Testis (tissue), 3 donors: Measurements from ENCODE around the gene FRMD5. TPM values are rescaled to one million over a fixed set of nuclear protein-coding genes. Genes with fewer than 3 reads are reported as not detected.
"Not testable (repeated sequence)": the region's sequence is repeated elsewhere in the genome, so short reads cannot be mapped to it uniquely, and the experiment has no call there.

Source experiments
- DNase-seq: peaks from one replicate; pipeline ENCODE4 v3.0.0-alpha.2; 2019
- H3K27ac ChIP-seq, 2 donors: fragments of 200-600 bp; sonication (generic); one replicate each; pipeline ENCODE4 v1.5.1; 2019
- H3K27me3 ChIP-seq: fragments of 200-600 bp; sonication (generic); one replicate; pipeline ENCODE4 v1.5.1; 2019
- H3K36me3 ChIP-seq: fragments of 200-600 bp; sonication (generic); one replicate; pipeline ENCODE4 v1.5.1; 2017; ENCODE audit warnings: low read depth; ENCODE audit errors: missing control alignments
- H3K4me1 ChIP-seq: fragments of 200-600 bp; sonication (generic); one replicate; pipeline ENCODE4 v1.5.1; 2019
- H3K4me3 ChIP-seq, 2 donors: fragments of 200-600 bp; sonication (generic); one replicate each; pipeline ENCODE4 v1.5.1; 2017 to 2019
- H3K9me3 ChIP-seq: fragments of 200-600 bp; sonication (generic); one replicate; pipeline ENCODE4 v1.5.1; 2017
- CTCF ChIP-seq, 3 experiments: fragments of 450-650 bp in 2 of 3; fragments of 200-600 bp in 1 of 3; sonication (generic) in 1 of 3; IDR thresholded peaks; one replicate each; pipeline ENCODE4 v1.5.1; 2016 to 2019; ENCODE audit warnings: antibody characterized with exemption in 3 of 3, mild to moderate bottlenecking in 2 of 3, moderate library complexity in 1 of 3
- POLR2A ChIP-seq: fragments of 450-650 bp; IDR thresholded peaks from one replicate; pipeline ENCODE4 v1.6.1; 2017; ENCODE audit warnings: antibody characterized with exemption, mild to moderate bottlenecking, moderate library complexity
- WGBS, 2 donors: methylation state at CpG; one replicate each; pipeline ENCODE4 v1.1.5; 2018; 5-methylcytosine and 5-hydroxymethylcytosine counted together
- intact Hi-C: fragments of 100-400 bp; cut with DNase I; formaldehyde crosslinking; loops from one replicate; pipeline ENCODE4 v1.15.1; 2023; ENCODE audit warnings: low total_unique reads
- polyA plus RNA-seq: library from polyadenylated mRNA; stranded (reverse); fragments of 350-450 nt; fragmentation: Illumina TruSeq; extraction: RNeasy Lipid Tissue Mini Kit (QIAGEN cat#74804); gene quantifications from one replicate; pipeline ENCODE4 v1.2.3, GENCODE V29; 2014; ENCODE audit warnings: low read depth, low replicate concordance; ENCODE audit not compliant: insufficient read depth
- total RNA-seq, 2 donors: library from RNA; depleted of rRNA; stranded (reverse); fragments of >200 nt; gene quantifications; one replicate each; pipeline ENCODE4 v1.2.3, GENCODE V29; 2016

The FRMD5 gene
- total and polyA plus RNA-seq, 3 donors from 2014 or later, result 10.5 to 12.3 (median 10.6) TPM

- DNase-seq, result no peak
- Histone ChIP-seq H3K27ac (no peak overlapping the region), H3K27me3 (no peaks in the 10 kb centered on the region), H3K9me3 (no peaks in the 10 kb centered on the region), H3K4me3 (no peak overlapping the region), H3K36me3 (no peaks in the 10 kb centered on the region), H3K4me1 (no peaks in the 10 kb centered on the region)
- intact Hi-C loops, result no loop called here
- WGBS, 2 donors, result 88 to 95% methylated on average over 6 of the region's 6 CpGs
- no peak for TF ChIP-seq CTCF (IDR thresholded peaks at IDR 0.05)
- no peak for TF ChIP-seq POLR2A
These were observed 340.3 kb downstream of the FRMD5 start for GRCh38 chr15:43854801-43855200.

GRCh38 chr15:43852607-43853006, 342.5 kb downstream of the FRMD5 start:
- no peak for DNase-seq
- H3K4me1 ChIP-seq, result no peaks in the 10 kb centered on the region
- no peaks in the 10 kb centered on the region for H3K9me3 ChIP-seq
- no peaks in the 10 kb centered on the region for H3K27me3 ChIP-seq
- no peak overlapping the region for H3K4me3 ChIP-seq
- no peak for TF ChIP-seq CTCF (IDR thresholded peaks at IDR 0.05)
- TF ChIP-seq POLR2A, result no peak
- H3K36me3 ChIP-seq, result no peaks in the 10 kb centered on the region
- H3K27ac ChIP-seq, result no peak overlapping the region
- intact Hi-C loops, result no loop called here
- WGBS, 2 donors, result 93 to 94% methylated on average over 4 of the region's 4 CpGs

- Histone ChIP-seq H3K36me3 (no peaks in the 10 kb centered on the region), H3K27ac (no peak overlapping the region), H3K9me3 (no peaks in the 10 kb centered on the region), H3K4me3 (no peak overlapping the region), H3K27me3 (no peaks in the 10 kb centered on the region), H3K4me1 (no peaks in the 10 kb centered on the region)
- no peak for DNase-seq
- WGBS, 2 donors, result 95 to 96% methylated on average over 3 of the region's 3 CpGs
- intact Hi-C loops, result no loop called here
- no peak for TF ChIP-seq POLR2A
- no peak for TF ChIP-seq CTCF (IDR thresholded peaks at IDR 0.05)
These were observed 343.8 kb downstream of the FRMD5 start for GRCh38 chr15:43851251-43851650.

- H3K4me3 ChIP-seq, result no peak overlapping the region
- no peaks in the 10 kb centered on the region for H3K9me3 ChIP-seq
- H3K27me3 ChIP-seq, result no peaks in the 10 kb centered on the region
- intact Hi-C loops, result no loop called here
- no peak for DNase-seq
- no peaks in the 10 kb centered on the region for H3K36me3 ChIP-seq
- no peak overlapping the region for H3K27ac ChIP-seq
- TF ChIP-seq CTCF (IDR thresholded peaks at IDR 0.05) (no peak), POLR2A (no peak)
- H3K4me1 ChIP-seq, result no peaks in the 10 kb centered on the region
These were observed 349.6 kb downstream of the FRMD5 start for GRCh38 chr15:43845421-43845820.

- H3K9me3 ChIP-seq, H3K27me3 ChIP-seq, H3K36me3 ChIP-seq, H3K4me1 ChIP-seq, H3K27ac ChIP-seq, DNase-seq, H3K4me3 ChIP-seq, intact Hi-C loops: not testable (repeated sequence)
- WGBS, 2 donors, result 89 to 91% methylated on average over 6 of the region's 6 CpGs
These were observed 362.6 kb downstream of the FRMD5 start for GRCh38 chr15:43832485-43832884.

GRCh38 chr15:43831519-43832052, 363.5 kb downstream of the FRMD5 start:
- H3K4me1 ChIP-seq, H3K36me3 ChIP-seq, H3K9me3 ChIP-seq, H3K4me3 ChIP-seq, intact Hi-C loops, H3K27me3 ChIP-seq, H3K27ac ChIP-seq, DNase-seq: not testable (repeated sequence)
- WGBS, 2 donors, result 92 to 95% methylated on average over 14 of the region's 14 CpGs

- H3K9me3 ChIP-seq, H3K4me3 ChIP-seq, H3K36me3 ChIP-seq, H3K27ac ChIP-seq, intact Hi-C loops, DNase-seq, H3K27me3 ChIP-seq, H3K4me1 ChIP-seq: not testable (repeated sequence)
- 95 to 96% methylated on average over 9 of the region's 9 CpGs for WGBS, 2 donors
These were observed 364.3 kb downstream of the FRMD5 start for GRCh38 chr15:43830691-43831275.

GRCh38 chr15:43829951-43830540, 365.0 kb downstream of the FRMD5 start:
- H3K9me3 ChIP-seq, intact Hi-C loops, DNase-seq, H3K4me3 ChIP-seq, H3K27me3 ChIP-seq, H3K27ac ChIP-seq, H3K4me1 ChIP-seq, H3K36me3 ChIP-seq: not testable (repeated sequence)
- WGBS, 2 donors, result 91 to 97% methylated on average over 9 of the region's 9 CpGs
